IMR-90 (cell line): Measurements from ENCODE around the gene ITPR2. TPM values are rescaled to one million over a fixed set of nuclear protein-coding genes. Genes with fewer than 3 reads are reported as not detected.

Source experiments
- ATAC-seq: fragments of 200-7000 bp; cut with Tn5 transposase; 2 replicates; pipeline ENCODE4 v1.9.1; 2020; ENCODE audit warnings: low read depth, mild to moderate bottlenecking, moderate library complexity
- BruUV-seq: library from RNA; stranded (reverse); fragments of 400-500 nt; replicated peaks from 2 replicates; lab custom pipeline; 2021; lab: Mats Ljungman, UMichigan
- CTCF ChIA-PET: fragments of 300-600 bp; formaldehyde crosslinking; extraction: SDS; loops from one replicate; lab custom pipeline; 2021; ENCODE audit warnings: antibody characterized with exemption; lab: Yijun Ruan, JAX
- POLR2A ChIA-PET: fragments of 300-600 bp; sonication (Branson Sonifier 250); formaldehyde crosslinking; loops from one replicate; lab custom pipeline; 2022; ENCODE audit warnings: antibody characterized with exemption; ENCODE audit not compliant: unreplicated experiment; lab: Charles Lee
- DNase-seq: peaks from one replicate; pipeline ENCODE4 v3.0.0; 2013
- H2AFZ ChIP-seq: replicated peaks from 2 replicates; pipeline ENCODE3; 2013; ENCODE audit warnings: low read length, mild to moderate bottlenecking; ENCODE audit not compliant: poor library complexity
- H2AK5ac ChIP-seq: 2 replicates; pipeline ENCODE4 v1.6.1; 2013; ENCODE audit warnings: low read depth, low read length, inconsistent platforms
- H2AK9ac ChIP-seq: replicated peaks from 2 replicates; pipeline ENCODE3; 2013; ENCODE audit warnings: mild to moderate bottlenecking, low read depth, low read length, moderate library complexity; ENCODE audit not compliant: poor library complexity
- H2BK120ac ChIP-seq: 2 replicates; pipeline ENCODE4 v1.6.1; 2013; ENCODE audit warnings: low read depth, low read length, inconsistent platforms
- H2BK15ac ChIP-seq: 3 replicates; pipeline ENCODE4 v1.6.1; 2013; ENCODE audit warnings: low read depth, low read length, inconsistent platforms
- H2BK20ac ChIP-seq: 2 replicates; pipeline ENCODE4 v1.6.1; 2013; ENCODE audit warnings: low read depth, mild to moderate bottlenecking, inconsistent platforms, low read length, moderate library complexity
- H2BK5ac ChIP-seq: 2 replicates; pipeline ENCODE4 v1.6.1; 2013; ENCODE audit warnings: mild to moderate bottlenecking, low read depth, low read length, inconsistent platforms; ENCODE audit not compliant: poor library complexity, severe bottlenecking
- H3K14ac ChIP-seq: replicated peaks from 2 replicates; pipeline ENCODE4 v1.6.1; 2013; ENCODE audit warnings: low read depth, low read length, inconsistent platforms
- H3K18ac ChIP-seq: 2 replicates; pipeline ENCODE4 v1.6.1; 2013; ENCODE audit warnings: low read depth, low read length, control low read depth
- H3K23ac ChIP-seq: 2 replicates; pipeline ENCODE4 v1.6.1; 2013; ENCODE audit warnings: low read depth, low read length, inconsistent platforms
- H3K27ac ChIP-seq: 2 replicates; pipeline ENCODE4 v1.5.1; 2013; ENCODE audit warnings: mild to moderate bottlenecking, control low read depth, low read length; ENCODE audit not compliant: insufficient read depth
- H3K27me3 ChIP-seq: 2 replicates; pipeline ENCODE4 v1.6.1; 2013; ENCODE audit warnings: low read length; ENCODE audit not compliant: control insufficient read depth, insufficient read depth
- H3K36me3 ChIP-seq: 2 replicates; pipeline ENCODE4 v1.6.1; 2013; ENCODE audit warnings: low read length, mixed read lengths; ENCODE audit not compliant: control insufficient read depth, insufficient read depth
- H3K4ac ChIP-seq: 2 replicates; pipeline ENCODE4 v1.6.1; 2013; ENCODE audit warnings: low read depth, low read length, inconsistent platforms
- H3K4me1 ChIP-seq: 2 replicates; pipeline ENCODE4 v1.6.1; 2013; ENCODE audit warnings: low read length, mixed read lengths; ENCODE audit not compliant: control insufficient read depth, insufficient read depth
- H3K4me2 ChIP-seq: 2 replicates; pipeline ENCODE4 v1.6.1; 2013; ENCODE audit warnings: low read depth, mild to moderate bottlenecking, control low read depth, low read length, moderate library complexity
- H3K4me3 ChIP-seq: 2 replicates; pipeline ENCODE4 v1.5.1; 2013; ENCODE audit warnings: low read depth, mild to moderate bottlenecking, control low read depth, low read length, moderate library complexity; ENCODE audit not compliant: insufficient read depth
- H3K56ac ChIP-seq: 2 replicates; pipeline ENCODE4 v1.6.1; 2013; ENCODE audit warnings: low read length, inconsistent platforms; ENCODE audit not compliant: insufficient read depth; ENCODE audit errors: extremely low read depth
- H3K79me1 ChIP-seq, 2 experiments: 2 replicates each; pipeline ENCODE4 v1.6.1; 2013; ENCODE audit warnings: low read length in 2 of 2, inconsistent platforms in 1 of 2, low read depth in 1 of 2
- H3K9ac ChIP-seq: 2 replicates; pipeline ENCODE4 v1.6.1; 2013; ENCODE audit warnings: low read depth, low read length, control low read depth
- H3K9me1 ChIP-seq: 2 replicates; pipeline ENCODE4 v1.6.1; 2013; ENCODE audit warnings: low read length, inconsistent platforms; ENCODE audit not compliant: insufficient read depth
- H3K9me3 ChIP-seq: 2 replicates; pipeline ENCODE4 v1.6.1; 2013; ENCODE audit warnings: low read length; ENCODE audit not compliant: control insufficient read depth, insufficient read depth
- H4K20me1 ChIP-seq: 2 replicates; pipeline ENCODE4 v1.6.1; 2013; ENCODE audit warnings: low read length, inconsistent platforms; ENCODE audit not compliant: insufficient read depth
- H4K5ac ChIP-seq: 2 replicates; pipeline ENCODE4 v1.6.1; 2013; ENCODE audit warnings: mild to moderate bottlenecking, low read depth, low read length, control low read depth
- H4K8ac ChIP-seq, 2 experiments: 2 replicates each; pipeline ENCODE4 v1.6.1; 2013; ENCODE audit warnings: low read depth in 2 of 2, low read length in 2 of 2, control low read depth in 1 of 2, inconsistent platforms in 1 of 2
- H4K91ac ChIP-seq: 2 replicates; pipeline ENCODE4 v1.6.1; 2013; ENCODE audit warnings: low read depth, low read length, inconsistent platforms; ENCODE audit not compliant: insufficient read depth
- CEBPB ChIP-seq: IDR thresholded peaks from 2 replicates; pipeline ENCODE4 v1.6.1; 2012; ENCODE audit warnings: low read depth, low read length, improper control_type of control experiment
- ELK1 ChIP-seq: fragments of 150-350 bp; IDR thresholded peaks from 2 replicates; pipeline ENCODE4 v1.6.1; 2016; ENCODE audit warnings: low read depth, mild to moderate bottlenecking, low read length, moderate library complexity, borderline replicate concordance
- MAZ ChIP-seq: IDR thresholded peaks from 2 replicates; pipeline ENCODE4 v1.6.1; 2012; ENCODE audit warnings: low read depth, mild to moderate bottlenecking, low read length, improper control_type of control experiment, moderate library complexity, borderline replicate concordance
- POLR2A ChIP-seq: IDR thresholded peaks from 2 replicates; pipeline ENCODE4 v1.6.1; 2012; ENCODE audit warnings: mild to moderate bottlenecking, low read depth, low read length
- RCOR1 ChIP-seq: IDR thresholded peaks from 2 replicates; pipeline ENCODE4 v1.6.1; 2012; ENCODE audit warnings: mild to moderate bottlenecking, low read length, improper control_type of control experiment; ENCODE audit not compliant: insufficient replicate concordance
- SMC3 ChIP-seq: fragments of 150-350 bp; IDR thresholded peaks from 2 replicates; pipeline ENCODE4 v1.6.1; 2016; ENCODE audit warnings: low read depth, mild to moderate bottlenecking, antibody characterized with exemption, low read length, moderate library complexity
- WGBS, 2 experiments: methylation state at CpG; one replicate each; pipeline versions ENCODE4 v1.1.5 to v1.1.7; 2013; ENCODE audit warnings: missing lambda C conversion rate in 2 of 2; ENCODE audit not compliant: insufficient read length in 1 of 2; ENCODE audit errors: extremely low coverage in 2 of 2; 5-methylcytosine and 5-hydroxymethylcytosine counted together
- dilution Hi-C: fragments of 300-500 bp; cut with HindIII; formaldehyde crosslinking; loops from one replicate; pipeline ENCODE4 v1.14.3; 2018; ENCODE audit warnings: low sequenced_read_pairs; ENCODE audit not compliant: unreplicated experiment
- in situ Hi-C: fragments of 300-500 bp; cut with MboI; formaldehyde crosslinking; loops from 3 replicates; pipeline ENCODE4 v1.14.3; 2019; ENCODE audit warnings: low sequenced_read_pairs, inconsistent platforms, mixed read lengths
- intact Hi-C: fragments of 100-400 bp; cut with micrococcal nuclease; formaldehyde crosslinking; loops from 2 replicates; pipeline ENCODE4 v1.10.0; 2022
- polyA plus RNA-seq, 3 experiments: library from polyadenylated mRNA; depleted of rRNA; stranded (reverse); fragments of >200 nt; gene quantifications; 2 replicates each; pipeline ENCODE4 v1.2.3, GENCODE V29; 2012; ENCODE audit warnings: low replicate concordance in 1 of 3
- total RNA-seq: library from RNA; depleted of rRNA; stranded (reverse); fragments of >200 nt; gene quantifications from 2 replicates; pipeline ENCODE4 v1.2.3, GENCODE V29; 2012

ITPR2 gene
- total and polyA plus RNA-seq, 2 of the 4 experiments (the other 2 are of a cell fraction) = 1.2 to 9.0 TPM

- no peak overlapping the region for H2BK15ac ChIP-seq
- no peaks in the 10 kb centered on the region for H3K4me1 ChIP-seq
- no peak overlapping the region for H2AK5ac ChIP-seq
- no peak for TF ChIP-seq MAZ
- TF ChIP-seq SMC3 = no peak
- TF ChIP-seq ELK1 = no peak
- no peak for TF ChIP-seq POLR2A
- TF ChIP-seq CEBPB = no peak
- no peak for TF ChIP-seq RCOR1
- H3K27ac ChIP-seq = no peak overlapping the region
- no peaks in the 10 kb centered on the region for H3K9me3 ChIP-seq
- no peak overlapping the region for H3K56ac ChIP-seq
- no peak overlapping the region for H3K4me2 ChIP-seq
- intact Hi-C loops (no loop called here), dilution Hi-C loops (no loop called here), in situ Hi-C loops (no loop called here)
- no CpG with 5 or more reads among the region's 1 CpG for WGBS, 2 experiments
- no peak for ATAC-seq
- no peak overlapping the region for H3K23ac ChIP-seq
- no peaks in the 10 kb centered on the region for H3K79me1 ChIP-seq
- no peak overlapping the region for H2BK5ac ChIP-seq
- H3K27me3 ChIP-seq = no peaks in the 10 kb centered on the region
- H3K4ac ChIP-seq = no peak overlapping the region
- no peaks in the 10 kb centered on the region for H3K36me3 ChIP-seq
- H3K4me3 ChIP-seq = no peak overlapping the region
- no TSS peak for BruUV-seq
- DNase-seq = no peak
- ChIA-PET CTCF (interaction anchor here (1.5 kb wide), 1 partner anchor 345 kb away, joined by 6 read pairs; no protein-coding TSS in a partner anchor), POLR2A (no interaction called here)
- no peak overlapping the region for H2AFZ ChIP-seq
- H4K20me1 ChIP-seq = no peaks in the 10 kb centered on the region
- no peak overlapping the region for H3K14ac ChIP-seq
- H3K9ac ChIP-seq = no peak overlapping the region
- no peak overlapping the region for H4K8ac ChIP-seq
- H4K5ac ChIP-seq = no peak overlapping the region
- H2AK9ac ChIP-seq = no peak overlapping the region
- H4K91ac ChIP-seq = no peak overlapping the region
- H3K18ac ChIP-seq = no peak overlapping the region
- no peaks in the 10 kb centered on the region for H3K9me1 ChIP-seq
- no peak overlapping the region for H2BK20ac ChIP-seq
- H2BK120ac ChIP-seq = no peak overlapping the region
Measured at GRCh38 chr12:26467351-26467750, 365.6 kb downstream of the ITPR2 start.
